Measurements from ENCODE around the gene SLC6A4. TPM values are rescaled to one million over a fixed set of nuclear protein-coding genes. Genes with fewer than 3 reads are reported as not detected.

Gene SLC6A4
- total RNA-seq, 6 experiments from 2014 or later, result not detected

- DNase-seq, result no peak
- Histone ChIP-seq H3K36me3 (no peaks in the 10 kb centered on the region), H3K27ac (no peak overlapping the region), H3K4me3 (no peak overlapping the region), H3K27me3 (no peaks in the 10 kb centered on the region), H3K4me1 (peaks cover 0 to 8% (median 0%) of the 10 kb centered on the region in 4 donors), H3K9me3 (no peaks in the 10 kb centered on the region)
- TF ChIP-seq POLR2A (IDR thresholded peaks at IDR 0.05), result no peak
- TF ChIP-seq CTCF (IDR thresholded peaks at IDR 0.05), result no peak
- intact Hi-C loops (cut with DNase I), result no loop called here
- no peak for ATAC-seq
- WGBS (ENCODE audit: insufficient coverage, low coverage, low lambda C conversion rate, missing lambda C conversion rate), result 59% methylated on average over 3 of the region's 10 CpGs
Observed at GRCh38 chr17:30226878-30227277, 8.6 kb downstream of the SLC6A4 start.

GRCh38 chr17:30225919-30226553 is 9.5 kb downstream of the SLC6A4 start:
- intact Hi-C loops (cut with DNase I), result no loop called here
- Histone ChIP-seq H3K4me1 (peaks cover 0 to 8% (median 0%) of the 10 kb centered on the region in 4 donors), H3K27me3 (no peaks in the 10 kb centered on the region), H3K4me3 (no peak overlapping the region), H3K36me3 (no peaks in the 10 kb centered on the region), H3K27ac (no peak overlapping the region), H3K9me3 (no peaks in the 10 kb centered on the region)
- WGBS (ENCODE audit: insufficient coverage, low coverage, low lambda C conversion rate, missing lambda C conversion rate), result 79% methylated on average over 14 of the region's 15 CpGs
- DNase-seq (no peak), ATAC-seq (peak in 1 of 4 donors; percentile 60)
- TF ChIP-seq CTCF (IDR thresholded peaks at IDR 0.05) (no peak), POLR2A (IDR thresholded peaks at IDR 0.05) (no peak)

GRCh38 chr17:30225112-30225511 is 10.4 kb downstream of the SLC6A4 start:
- Histone ChIP-seq H3K9me3 (no peaks in the 10 kb centered on the region), H3K36me3 (no peaks in the 10 kb centered on the region), H3K27ac (no peak overlapping the region), H3K27me3 (no peaks in the 10 kb centered on the region), H3K4me3 (no peak overlapping the region), H3K4me1 (peaks cover 0 to 10% (median 0%) of the 10 kb centered on the region in 4 donors)
- ATAC-seq (no peak), DNase-seq (no peak)
- TF ChIP-seq CTCF (IDR thresholded peaks at IDR 0.05) (no peak), POLR2A (IDR thresholded peaks at IDR 0.05) (no peak)
- 95% methylated on average over 2 of the region's 3 CpGs for WGBS (ENCODE audit: insufficient coverage, low coverage, low lambda C conversion rate, missing lambda C conversion rate)
- intact Hi-C loops (cut with DNase I), result no loop called here

- H3K9me3 ChIP-seq, result no peaks in the 10 kb centered on the region
- intact Hi-C loops (cut with DNase I), result no loop called here
- TF ChIP-seq CTCF (IDR thresholded peaks at IDR 0.05) (no peak), POLR2A (IDR thresholded peaks at IDR 0.05) (no peak)
- H3K36me3 ChIP-seq, result no peaks in the 10 kb centered on the region
- DNase-seq (no peak), ATAC-seq (no peak)
- H3K27me3 ChIP-seq, result no peaks in the 10 kb centered on the region
- peaks cover 0 to 15% (median 0%) of the 10 kb centered on the region in 4 donors for H3K4me1 ChIP-seq
- 63% methylated on average over 5 of the region's 8 CpGs for WGBS (ENCODE audit: insufficient coverage, low coverage, low lambda C conversion rate, missing lambda C conversion rate)
- no peak overlapping the region for H3K4me3 ChIP-seq
- no peak overlapping the region for H3K27ac ChIP-seq
Observed at GRCh38 chr17:30224419-30224960, 11.0 kb downstream of the SLC6A4 start.
